Right lobe of liver (tissue), 6 donors: ENCODE data around the gene RBP4. TPM values are rescaled to one million over a fixed set of nuclear protein-coding genes. Genes with fewer than 3 reads are reported as not detected.

Experiments
- ATAC-seq, 4 donors: fragments of 200-7000 bp; cut with Tn5 transposase; one replicate each; pipeline ENCODE4 v1.9.1; 2020; ENCODE audit warnings: mild to moderate bottlenecking in 4 of 4, moderate library complexity in 4 of 4
- DNase-seq, 3 donors: peaks; one replicate each; pipeline ENCODE4 v3.0.0-alpha.2; 2020
- H3K27ac ChIP-seq, 3 donors: fragments of 200-600 bp; one replicate each; pipeline ENCODE4 v1.8.0; 2022
- H3K27me3 ChIP-seq, 2 donors: fragments of 200-600 bp; one replicate each; pipeline ENCODE4 v1.8.0; 2022
- H3K36me3 ChIP-seq, 4 donors: fragments of 200-600 bp; sonication (generic) in 1 of 4; one replicate each; pipeline versions ENCODE4 v1.5.1 to v1.8.0; 2017 to 2022; ENCODE audit warnings: control low read depth in 1 of 4
- H3K4me1 ChIP-seq, 4 donors: fragments of 200-600 bp; sonication (generic) in 1 of 4; one replicate each; pipeline versions ENCODE4 v1.5.1 to v1.8.0; 2017 to 2022; ENCODE audit warnings: control low read depth in 1 of 4
- H3K4me3 ChIP-seq, 3 donors: fragments of 200-600 bp; one replicate each; pipeline ENCODE4 v1.8.0; 2022
- H3K9me3 ChIP-seq, 4 donors: fragments of 200-600 bp; sonication (generic) in 1 of 4; one replicate each; pipeline versions ENCODE4 v1.5.1 to v1.8.0; 2017 to 2022; ENCODE audit warnings: control low read depth in 1 of 4
- POLR2A ChIP-seq: fragments of 450-650 bp; IDR thresholded peaks from one replicate; pipeline ENCODE4 v1.6.1; 2017; ENCODE audit warnings: antibody characterized with exemption, mild to moderate bottlenecking
- WGBS: methylation state at CpG from one replicate; pipeline ENCODE4 v1.1.6; 2018; ENCODE audit warnings: low coverage, low lambda C conversion rate; ENCODE audit not compliant: insufficient coverage; ENCODE audit errors: missing lambda C conversion rate; 5-methylcytosine and 5-hydroxymethylcytosine counted together
- intact Hi-C, 2 donors: fragments of 100-400 bp; cut with DNase I; formaldehyde crosslinking; loops; one replicate each; pipeline versions ENCODE4 v1.11.2 to v1.14.1; 2022
- total RNA-seq, 6 experiments: library from RNA; depleted of rRNA in 2 of 6; stranded (reverse); fragments of >200 nt in 2 of 6; fragmentation: NEBNext Ultra II Directional in 3 of 6; extraction: Animal tissue kit (Norgen Biotek cat#: 25700) in 3 of 6; gene quantifications; one replicate each; pipeline versions ENCODE4 v1.1.0 to v1.2.4, GENCODE V29; 2016 to 2023
- TF ChIP-seq, protein P1 (sequence below), 4 donors: fragments of 200-600 bp in 3 of 4; fragments of 450-650 bp in 1 of 4; IDR thresholded peaks; one replicate each; pipeline versions ENCODE4 v1.5.1 to v1.8.0; 2016 to 2022; ENCODE audit warnings: antibody characterized with exemption in 4 of 4, mild to moderate bottlenecking in 2 of 4
- donor health status: DM: no; HTN: yes; CAD: no.
- donor health status: DM: no; HTN: no; CAD: no.
- donor health status: DM: no; HTN: no; CAD: no.
- donor health status: DM: no; HTN: yes; CAD: no.
- donor health status: DM: no; HTN: yes; CAD: no.

Gene RBP4
- total RNA-seq, 6 experiments from 2014 or later: 4,975 to 8,539 (median 5,621) TPM

DNA sequence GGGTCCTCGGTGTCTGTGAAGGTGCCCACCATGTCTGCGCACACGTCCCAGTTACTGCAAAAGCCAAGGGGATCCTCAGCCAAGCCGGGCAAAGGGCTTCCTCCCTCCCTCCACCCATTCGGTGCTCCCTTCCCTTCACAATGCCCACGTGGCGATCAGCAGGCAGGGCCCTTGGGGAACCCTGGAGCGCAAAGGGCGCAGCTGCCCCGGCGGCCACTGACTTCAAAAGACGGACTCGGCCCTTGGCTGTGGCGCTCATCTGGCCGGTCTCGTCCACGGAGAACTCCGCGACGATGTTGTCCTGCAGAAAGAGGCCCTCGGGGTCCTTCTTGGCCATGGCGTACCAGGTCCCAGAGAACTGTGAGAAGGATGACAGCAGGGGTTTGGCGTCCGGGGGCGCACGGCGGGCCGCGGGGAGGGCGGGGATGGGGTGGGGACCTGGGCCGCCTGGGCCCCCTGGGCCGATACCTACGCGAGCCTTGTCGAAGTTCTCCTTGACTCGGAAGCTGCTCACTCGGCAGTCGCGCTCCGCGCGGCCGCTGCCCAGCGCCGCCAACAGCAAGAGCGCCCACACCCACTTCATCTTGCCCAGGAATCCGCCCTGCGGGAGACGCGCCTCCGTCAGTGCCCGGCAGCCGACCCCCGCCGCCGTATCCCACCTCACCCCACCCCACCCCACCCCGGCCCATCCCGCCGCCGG lies 439 bp downstream of the RBP4 start:
- ATAC-seq (peak; percentile 1 to 16 (median 9)), DNase-seq (peak; percentile 67 to 72 (median 68))
- Histone ChIP-seq H3K4me3 (peak overlapping the region; percentile 56 to 94 (median 78)), H3K9me3 (no peaks in the 10 kb centered on the region), H3K36me3 (peaks cover 0 to 50% (median 25%) of the 10 kb centered on the region in 4 donors), H3K4me1 (peaks cover 0 to 12% (median 4%) of the 10 kb centered on the region in 4 donors), H3K27me3 (no peaks in the 10 kb centered on the region), H3K27ac (peak overlapping the region; percentile 51 to 91 (median 86))
- TF ChIP-seq, protein P1, sequence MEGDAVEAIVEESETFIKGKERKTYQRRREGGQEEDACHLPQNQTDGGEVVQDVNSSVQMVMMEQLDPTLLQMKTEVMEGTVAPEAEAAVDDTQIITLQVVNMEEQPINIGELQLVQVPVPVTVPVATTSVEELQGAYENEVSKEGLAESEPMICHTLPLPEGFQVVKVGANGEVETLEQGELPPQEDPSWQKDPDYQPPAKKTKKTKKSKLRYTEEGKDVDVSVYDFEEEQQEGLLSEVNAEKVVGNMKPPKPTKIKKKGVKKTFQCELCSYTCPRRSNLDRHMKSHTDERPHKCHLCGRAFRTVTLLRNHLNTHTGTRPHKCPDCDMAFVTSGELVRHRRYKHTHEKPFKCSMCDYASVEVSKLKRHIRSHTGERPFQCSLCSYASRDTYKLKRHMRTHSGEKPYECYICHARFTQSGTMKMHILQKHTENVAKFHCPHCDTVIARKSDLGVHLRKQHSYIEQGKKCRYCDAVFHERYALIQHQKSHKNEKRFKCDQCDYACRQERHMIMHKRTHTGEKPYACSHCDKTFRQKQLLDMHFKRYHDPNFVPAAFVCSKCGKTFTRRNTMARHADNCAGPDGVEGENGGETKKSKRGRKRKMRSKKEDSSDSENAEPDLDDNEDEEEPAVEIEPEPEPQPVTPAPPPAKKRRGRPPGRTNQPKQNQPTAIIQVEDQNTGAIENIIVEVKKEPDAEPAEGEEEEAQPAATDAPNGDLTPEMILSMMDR (IDR thresholded peaks at IDR 0.05): no peak
- intact Hi-C loops: no loop called here
- 8% methylated on average over 20 of the region's 60 CpGs for WGBS

DNA sequence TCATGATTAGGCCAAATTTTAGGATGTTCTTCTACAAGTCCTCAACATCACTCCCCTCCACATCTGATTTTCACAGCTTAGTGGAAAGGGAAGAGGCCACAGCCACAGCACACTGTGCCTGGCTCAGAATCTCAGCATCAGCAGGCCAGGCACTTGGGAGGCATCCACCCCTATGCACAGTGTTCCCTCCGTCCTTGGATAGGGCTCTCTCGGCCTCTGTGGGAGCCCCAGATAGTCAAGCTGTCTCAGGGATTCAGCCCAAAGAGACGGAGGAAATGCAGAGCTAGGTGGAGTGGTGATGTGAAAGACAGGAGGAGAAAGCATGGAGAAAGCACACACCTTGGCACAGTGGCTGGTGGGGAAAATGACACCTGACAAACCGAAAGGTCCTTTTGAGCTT lies 1.3 kb downstream of the RBP4 start:
- H3K27ac ChIP-seq: peak overlapping the region; percentile 51 to 91 (median 86)
- peak overlapping the region; percentile 56 to 94 (median 78) for H3K4me3 ChIP-seq
- H3K4me1 ChIP-seq: peaks cover 0 to 12% (median 4%) of the 10 kb centered on the region in 4 donors
- no peak for TF ChIP-seq POLR2A
- no peaks in the 10 kb centered on the region for H3K27me3 ChIP-seq
- ATAC-seq (no peak), DNase-seq (no peak)
- intact Hi-C loops: loop anchor here in 1 of 2 donors (10.0 kb wide), 1 partner anchor 75 kb away; no protein-coding TSS in a partner anchor
- no peaks in the 10 kb centered on the region for H3K9me3 ChIP-seq
- 33% methylated on average over 2 of the region's 4 CpGs for WGBS
- peaks cover 0 to 59% (median 29%) of the 10 kb centered on the region in 4 donors for H3K36me3 ChIP-seq

DNA sequence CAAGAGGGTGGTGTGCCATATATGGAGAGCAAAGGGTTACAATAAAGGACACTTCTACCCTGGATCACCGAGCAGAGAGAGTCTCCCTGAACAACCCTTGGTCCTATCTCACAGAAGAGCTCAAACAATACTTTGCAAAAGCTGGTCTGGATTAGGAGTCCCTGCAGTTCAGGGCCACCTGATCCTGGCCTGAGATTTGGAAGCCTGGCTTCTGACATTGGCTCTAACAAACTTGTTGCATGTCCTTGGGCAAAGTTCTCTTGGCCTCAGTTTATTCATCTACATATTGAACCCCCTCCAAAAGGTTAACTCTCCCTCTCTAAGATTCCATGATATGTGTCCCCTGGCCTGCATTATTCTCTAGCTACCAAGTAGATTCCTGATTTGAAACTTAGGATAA lies 1.7 kb downstream of the RBP4 start:
- Histone ChIP-seq H3K4me3 (peak overlapping the region; percentile 56 to 94 (median 78)), H3K27me3 (no peaks in the 10 kb centered on the region), H3K36me3 (peaks cover 0 to 63% (median 29%) of the 10 kb centered on the region in 4 donors), H3K27ac (peak overlapping the region; percentile 51 to 91 (median 86)), H3K4me1 (peaks cover 0 to 12% (median 4%) of the 10 kb centered on the region in 4 donors), H3K9me3 (no peaks in the 10 kb centered on the region)
- peak in 1 of 3 donors; percentile 65 for DNase-seq
- TF ChIP-seq, protein P1 (IDR thresholded peaks at IDR 0.05): no peak
- no peak for TF ChIP-seq POLR2A
- peak in 3 of 4 donors; percentile 1 for ATAC-seq
- 8% methylated on average over 1 of the region's 1 CpG for whole genome bisulfite sequencing
- intact Hi-C loops: loop anchor here in 1 of 2 donors (10.0 kb wide), 1 partner anchor 75 kb away; no protein-coding TSS in a partner anchor

DNA sequence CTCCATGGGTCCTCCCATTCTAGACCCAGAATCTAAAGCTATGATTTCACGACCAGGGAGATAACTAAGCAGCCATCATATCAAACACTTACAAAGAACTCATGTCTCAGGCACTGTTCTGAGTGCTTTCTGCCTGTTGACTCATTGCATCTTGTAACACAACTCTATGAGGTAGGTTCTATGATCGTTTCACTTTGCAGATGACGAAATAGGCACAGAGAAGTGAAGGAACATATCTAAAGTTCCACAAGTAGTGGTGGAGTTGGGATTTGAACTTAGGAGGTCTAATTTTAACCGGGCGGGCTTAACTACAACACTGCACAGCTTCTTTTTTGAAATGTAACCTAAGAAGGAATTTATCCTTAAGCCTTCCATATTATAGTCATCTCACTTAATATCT lies 2.9 kb downstream of the RBP4 start:
- Histone ChIP-seq H3K36me3 (peaks cover 0 to 75% (median 35%) of the 10 kb centered on the region in 4 donors), H3K27me3 (no peaks in the 10 kb centered on the region), H3K4me3 (peak overlapping the region; percentile 56 to 94 (median 78)), H3K27ac (peak overlapping the region in 1 of 3 donors; percentile 91), H3K9me3 (no peaks in the 10 kb centered on the region), H3K4me1 (peaks cover 0 to 5% (median 0%) of the 10 kb centered on the region in 4 donors)
- intact Hi-C loops: loop anchor here in 1 of 2 donors (10.0 kb wide), 1 partner anchor 77 kb away; no protein-coding TSS in a partner anchor
- TF ChIP-seq POLR2A: no peak
- TF ChIP-seq, protein P1 (IDR thresholded peaks at IDR 0.05): no peak
- 49% methylated on average over 5 of the region's 5 CpGs for WGBS
- DNase-seq (no peak), ATAC-seq (no peak)

DNA sequence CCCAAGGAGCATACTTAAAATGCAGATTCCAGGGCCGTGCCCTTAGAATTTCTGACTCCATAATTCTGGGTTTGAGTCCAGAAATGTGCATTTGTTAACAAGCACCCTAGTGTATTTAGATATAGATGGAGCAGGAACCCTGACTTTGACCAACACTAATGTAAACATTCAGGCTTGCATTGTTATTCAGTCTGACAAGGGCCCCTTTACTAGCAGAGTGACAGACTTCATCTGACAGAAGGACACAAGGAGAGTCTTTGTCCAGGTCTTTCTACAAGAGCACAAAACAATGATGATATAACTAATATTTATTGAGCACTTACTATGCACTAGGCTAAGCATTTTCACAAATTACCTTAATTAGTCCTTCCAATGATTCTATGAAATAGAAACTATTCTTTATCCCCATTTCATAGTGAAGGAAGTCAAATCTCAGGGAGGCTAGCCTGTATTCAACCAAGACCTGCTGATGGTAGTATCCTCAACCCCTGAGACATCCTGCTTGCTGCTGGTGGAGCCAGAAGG lies 3.9 kb downstream of the RBP4 start:
- Histone ChIP-seq H3K9me3 (no peaks in the 10 kb centered on the region), H3K36me3 (peaks cover 0 to 85% (median 40%) of the 10 kb centered on the region in 4 donors), H3K27me3 (no peaks in the 10 kb centered on the region), H3K4me1 (peaks cover 0 to 7% (median 0%) of the 10 kb centered on the region in 4 donors), H3K27ac (peak overlapping the region in 1 of 3 donors; percentile 91), H3K4me3 (peak overlapping the region in 2 of 3 donors; percentile 78 to 94)
- 64% methylated on average over 1 of the region's 1 CpG for WGBS
- no peak for ATAC-seq
- no peak for DNase-seq
- TF ChIP-seq, protein P1 (IDR thresholded peaks at IDR 0.05): no peak
- no peak for TF ChIP-seq POLR2A
- intact Hi-C loops: loop anchor here in 1 of 2 donors (10.0 kb wide), 1 partner anchor 78 kb away; no protein-coding TSS in a partner anchor
